Right lobe of liver (tissue), 4 donors: ENCODE measurements around the gene GPATCH1.

Experiments
- CTCF ChIP-seq, 4 donors: fragments of 200-600 bp in 3 of 4; fragments of 450-650 bp in 1 of 4; IDR thresholded peaks; one replicate each; pipeline versions ENCODE4 v1.5.1 to v1.8.0; 2016 to 2022; ENCODE audit warnings: antibody characterized with exemption in 4 of 4, mild to moderate bottlenecking in 2 of 4
- POLR2A ChIP-seq: fragments of 450-650 bp; IDR thresholded peaks from one replicate; pipeline ENCODE4 v1.6.1; 2017; ENCODE audit warnings: antibody characterized with exemption, mild to moderate bottlenecking
- donor health status: DM: no; HTN: no; CAD: no.
- donor health status: DM: no; HTN: no; CAD: no.
- donor health status: DM: no; HTN: yes; CAD: no.

GRCh38 chr19:33086955-33087354 is 6.0 kb downstream of the GPATCH1 start:
- TF ChIP-seq CTCF (IDR thresholded peaks at IDR 0.05) (no peak), POLR2A (no peak)
